Neural progenitor cell (in vitro differentiated cells): ENCODE results near the gene C17orf78. TPM values are rescaled to one million over a fixed set of nuclear protein-coding genes. Genes with fewer than 3 reads are reported as not detected.

Source experiments
- DNase-seq: peaks from one replicate; pipeline ENCODE4 v3.0.0-alpha.2; 2016; ENCODE audit warnings: low spot score
- H2AFZ ChIP-seq: fragments of 200-600 bp; sonication (generic); replicated peaks from 2 replicates; pipeline ENCODE4 v1.6.1; 2016; ENCODE audit warnings: antibody characterized with exemption
- H3F3A ChIP-seq: fragments of 200-600 bp; sonication (generic); 2 replicates; pipeline ENCODE4 v1.6.1; 2016; ENCODE audit warnings: antibody characterized with exemption, low read depth
- H3K27ac ChIP-seq: fragments of 200-600 bp; sonication (generic); 2 replicates; pipeline ENCODE4 v1.5.1; 2016; ENCODE audit warnings: mild to moderate bottlenecking
- H3K27me3 ChIP-seq: fragments of 200-600 bp; sonication (generic); 2 replicates; pipeline ENCODE4 v1.6.1; 2016; ENCODE audit warnings: mild to moderate bottlenecking, moderate library complexity
- H3K36me3 ChIP-seq: fragments of 200-600 bp; sonication (generic); 2 replicates; pipeline ENCODE4 v1.5.1; 2016
- H3K4me1 ChIP-seq: fragments of 200-600 bp; sonication (generic); 2 replicates; pipeline ENCODE4 v1.6.1; 2016; ENCODE audit warnings: mixed run types
- H3K4me2 ChIP-seq: fragments of 200-600 bp; sonication (generic); 2 replicates; pipeline ENCODE4 v1.6.1; 2016
- H3K4me3 ChIP-seq: fragments of 200-600 bp; sonication (generic); 2 replicates; pipeline ENCODE4 v1.5.1; 2016
- H3K79me2 ChIP-seq: fragments of 200-600 bp; sonication (generic); 2 replicates; pipeline ENCODE4 v1.6.1; 2016; ENCODE audit warnings: low read depth
- H3K9ac ChIP-seq: fragments of 200-600 bp; sonication (generic); 2 replicates; pipeline ENCODE4 v1.6.1; 2016
- H3K9me3 ChIP-seq: fragments of 200-600 bp; sonication (generic); 2 replicates; pipeline ENCODE4 v1.5.1; 2016; ENCODE audit warnings: low read depth
- H4K20me1 ChIP-seq: fragments of 200-600 bp; sonication (generic); 2 replicates; pipeline ENCODE4 v1.6.1; 2016; ENCODE audit warnings: low read depth
- H3K27ac Mint-ChIP-seq: 3 replicates; pipeline ENCODE4 v1.8.0; 2021; ENCODE audit warnings: mixed read lengths
- H3K27me3 Mint-ChIP-seq: 2 replicates; pipeline ENCODE4 v1.8.0; 2022; ENCODE audit warnings: low read depth, mild to moderate bottlenecking, inconsistent platforms, moderate library complexity, mixed read lengths; ENCODE audit not compliant: insufficient read depth
- H3K36me3 Mint-ChIP-seq: 3 replicates; pipeline ENCODE4 v1.8.0; 2021; ENCODE audit warnings: mixed read lengths
- H3K4me1 Mint-ChIP-seq: 3 replicates; pipeline ENCODE4 v1.8.0; 2021; ENCODE audit warnings: mixed read lengths
- H3K4me3 Mint-ChIP-seq: 3 replicates; pipeline ENCODE4 v1.8.0; 2021; ENCODE audit warnings: mild to moderate bottlenecking, moderate library complexity, mixed read lengths
- H3K9me3 Mint-ChIP-seq: 3 replicates; pipeline ENCODE4 v1.8.0; 2020; ENCODE audit warnings: mixed read lengths
- CTCF ChIP-seq: fragments of 200-600 bp; sonication (generic); IDR thresholded peaks from 2 replicates; pipeline ENCODE4 v1.5.1; 2017; ENCODE audit warnings: antibody characterized with exemption, mild to moderate bottlenecking
- EZH2 ChIP-seq: fragments of 200-600 bp; sonication (generic); IDR thresholded peaks from 2 replicates; pipeline ENCODE4 v1.6.1; 2017; ENCODE audit warnings: antibody characterized with exemption, mild to moderate bottlenecking, moderate library complexity
- EZH2phosphoT487 ChIP-seq: fragments of 200-600 bp; sonication (generic); IDR thresholded peaks from 2 replicates; pipeline ENCODE4 v1.6.1; 2017; ENCODE audit warnings: antibody characterized with exemption
- total RNA-seq: library from RNA; depleted of rRNA; stranded (reverse); fragments of >200 nt; gene quantifications from 2 replicates; pipeline ENCODE4 v1.2.3, GENCODE V29; 2015; ENCODE audit warnings: low replicate concordance

Gene C17orf78
- total RNA-seq, 1 donor from 2014 or later = not detected

GRCh38 chr17:37429039-37429438, 53.3 kb downstream of the C17orf78 start:
- Histone ChIP-seq H3K4me1 (no peaks in the 10 kb centered on the region), H3K4me3 (no peak overlapping the region), H4K20me1 (no peaks in the 10 kb centered on the region), H3F3A (no peaks in the 10 kb centered on the region), H3K27me3 (no peaks in the 10 kb centered on the region), H3K36me3 (peaks cover 4% of the 10 kb centered on the region), H3K27ac (no peak overlapping the region), H3K9me3 (no peaks in the 10 kb centered on the region), H2AFZ (no peak overlapping the region), H3K9ac (no peak overlapping the region), H3K4me2 (no peak overlapping the region), H3K79me2 (no peaks in the 10 kb centered on the region)
- DNase-seq = no peak
- no peak overlapping the region for H3K27ac Mint-ChIP-seq
- H3K4me1 Mint-ChIP-seq = no peaks in the 10 kb centered on the region
- H3K4me3 Mint-ChIP-seq = no peak overlapping the region
- H3K9me3 Mint-ChIP-seq = no peaks in the 10 kb centered on the region
- peaks cover 3% of the 10 kb centered on the region for H3K27me3 Mint-ChIP-seq
- H3K36me3 Mint-ChIP-seq = peaks cover 26% of the 10 kb centered on the region
- TF ChIP-seq EZH2 (no peak), CTCF (no peak), EZH2phosphoT487 (no peak)

- no peak for DNase-seq
- no peaks in the 10 kb centered on the region for H3K9me3 ChIP-seq
- Mint-ChIP-seq H3K9me3 (no peaks in the 10 kb centered on the region), H3K27me3 (peaks cover 5% of the 10 kb centered on the region), H3K4me1 (no peaks in the 10 kb centered on the region), H3K4me3 (no peak overlapping the region), H3K36me3 (peaks cover 27% of the 10 kb centered on the region), H3K27ac (no peak overlapping the region)
- H3K27ac ChIP-seq = no peak overlapping the region
- H3K4me3 ChIP-seq = no peak overlapping the region
- no peak overlapping the region for H2AFZ ChIP-seq
- no peaks in the 10 kb centered on the region for H3K27me3 ChIP-seq
- no peak overlapping the region for H3K9ac ChIP-seq
- no peaks in the 10 kb centered on the region for H3K4me1 ChIP-seq
- peaks cover 4% of the 10 kb centered on the region for H3K36me3 ChIP-seq
- TF ChIP-seq CTCF = no peak
- no peaks in the 10 kb centered on the region for H4K20me1 ChIP-seq
- H3F3A ChIP-seq = no peaks in the 10 kb centered on the region
- H3K79me2 ChIP-seq = no peaks in the 10 kb centered on the region
- H3K4me2 ChIP-seq = no peak overlapping the region
These were observed 53.7 kb downstream of the C17orf78 start for GRCh38 chr17:37429453-37429852.

- H3F3A ChIP-seq = no peaks in the 10 kb centered on the region
- no peak overlapping the region for H3K4me3 ChIP-seq
- H3K4me1 ChIP-seq = no peaks in the 10 kb centered on the region
- Mint-ChIP-seq H3K36me3 (peaks cover 27% of the 10 kb centered on the region), H3K27ac (no peak overlapping the region), H3K27me3 (peaks cover 5% of the 10 kb centered on the region), H3K9me3 (no peaks in the 10 kb centered on the region), H3K4me1 (no peaks in the 10 kb centered on the region), H3K4me3 (no peak overlapping the region)
- DNase-seq = no peak
- no peak overlapping the region for H3K9ac ChIP-seq
- H3K9me3 ChIP-seq = no peaks in the 10 kb centered on the region
- no peaks in the 10 kb centered on the region for H3K79me2 ChIP-seq
- no peak overlapping the region for H3K4me2 ChIP-seq
- no peak for TF ChIP-seq EZH2
- TF ChIP-seq CTCF = no peak
- TF ChIP-seq EZH2phosphoT487 = no peak
- H3K27me3 ChIP-seq = no peaks in the 10 kb centered on the region
- no peak overlapping the region for H2AFZ ChIP-seq
- H4K20me1 ChIP-seq = no peaks in the 10 kb centered on the region
- no peak overlapping the region for H3K27ac ChIP-seq
- H3K36me3 ChIP-seq = peaks cover 4% of the 10 kb centered on the region
These were observed 54.4 kb downstream of the C17orf78 start for GRCh38 chr17:37430051-37430627.
